Measurements from ENCODE around the gene C16orf89.
"Not testable (repeated sequence)": the region's sequence is repeated elsewhere in the genome, so short reads cannot be mapped to it uniquely, and the experiment has no call there.

Gene C16orf89

DNA sequence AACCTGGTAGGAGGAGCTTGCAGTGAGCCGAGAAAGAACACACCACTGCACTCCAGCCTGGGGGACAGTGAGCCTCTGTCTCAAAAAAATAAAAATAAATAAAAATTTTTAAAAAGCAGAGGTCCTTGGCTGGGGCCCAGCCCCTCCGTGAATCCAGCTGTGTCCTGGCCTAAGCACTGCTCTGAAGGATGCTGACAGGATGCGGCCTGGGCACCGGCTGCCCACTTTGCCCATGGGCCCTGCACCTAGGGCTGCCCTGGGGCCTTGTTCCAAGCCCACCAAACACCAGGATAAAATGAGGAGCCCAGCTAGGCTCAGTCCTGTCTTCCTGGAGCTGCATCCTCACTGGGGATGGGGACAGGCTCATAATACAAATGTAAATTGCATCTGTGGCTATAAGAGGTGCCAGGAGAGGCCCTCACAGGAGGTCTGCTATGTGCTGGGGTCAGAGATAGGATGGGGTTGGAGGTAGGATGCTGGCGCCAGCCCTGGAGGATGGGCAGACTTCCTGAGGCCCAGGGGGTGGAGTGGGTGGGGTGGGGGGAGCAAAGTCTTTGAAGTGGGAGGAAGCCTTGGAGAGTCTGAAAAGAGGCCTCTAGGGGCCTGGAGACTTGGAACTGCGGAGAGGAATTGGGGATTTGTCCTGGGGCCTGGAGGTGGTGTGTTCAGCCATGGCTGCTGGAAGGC, 6.2 kb downstream of the C16orf89 start:
- DNase-seq: no peak

DNA sequence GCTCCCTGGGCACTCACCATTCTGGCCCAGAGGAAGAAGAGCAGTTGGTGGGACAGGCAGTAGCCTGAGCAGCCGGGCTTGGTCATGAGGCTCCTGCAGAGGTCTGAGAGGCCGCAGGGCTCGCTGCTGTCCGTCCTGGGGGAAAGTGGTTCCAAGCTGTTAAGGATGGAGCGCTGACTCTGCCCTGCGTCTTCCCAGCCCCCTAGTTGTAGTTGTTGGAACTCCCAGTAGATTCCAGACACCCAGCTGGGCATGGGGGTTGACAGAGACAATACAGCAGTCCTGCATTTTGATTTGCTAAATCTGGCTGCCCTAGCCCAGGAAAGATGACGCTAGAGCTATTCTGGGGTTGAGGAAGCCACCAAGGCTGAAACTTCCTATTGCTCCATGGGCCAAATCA, 7.3 kb downstream of the C16orf89 start:
- no peak for DNase-seq

DNA sequence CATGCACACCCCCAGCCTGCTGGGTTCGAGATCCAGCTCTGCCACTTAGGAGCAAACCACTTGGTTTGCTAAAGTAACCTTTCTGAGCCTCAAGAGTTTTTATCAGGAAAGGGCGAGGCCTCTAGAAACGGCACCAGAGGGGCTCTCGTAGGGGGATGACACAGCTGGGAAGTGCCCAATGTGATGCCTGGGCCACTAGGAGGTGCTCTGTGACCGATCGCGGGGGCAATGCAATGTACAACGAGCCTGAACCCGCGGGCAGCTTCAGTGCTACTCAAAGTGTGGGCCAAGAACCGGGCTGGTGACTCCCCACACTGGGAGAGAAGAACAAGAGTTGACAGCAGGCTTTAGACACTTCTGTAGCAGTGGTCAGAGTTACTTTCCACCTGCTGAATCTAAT, 9.4 kb downstream of the C16orf89 start:
- peak in 1 of 3 experiments; percentile 3 for DNase-seq

DNA sequence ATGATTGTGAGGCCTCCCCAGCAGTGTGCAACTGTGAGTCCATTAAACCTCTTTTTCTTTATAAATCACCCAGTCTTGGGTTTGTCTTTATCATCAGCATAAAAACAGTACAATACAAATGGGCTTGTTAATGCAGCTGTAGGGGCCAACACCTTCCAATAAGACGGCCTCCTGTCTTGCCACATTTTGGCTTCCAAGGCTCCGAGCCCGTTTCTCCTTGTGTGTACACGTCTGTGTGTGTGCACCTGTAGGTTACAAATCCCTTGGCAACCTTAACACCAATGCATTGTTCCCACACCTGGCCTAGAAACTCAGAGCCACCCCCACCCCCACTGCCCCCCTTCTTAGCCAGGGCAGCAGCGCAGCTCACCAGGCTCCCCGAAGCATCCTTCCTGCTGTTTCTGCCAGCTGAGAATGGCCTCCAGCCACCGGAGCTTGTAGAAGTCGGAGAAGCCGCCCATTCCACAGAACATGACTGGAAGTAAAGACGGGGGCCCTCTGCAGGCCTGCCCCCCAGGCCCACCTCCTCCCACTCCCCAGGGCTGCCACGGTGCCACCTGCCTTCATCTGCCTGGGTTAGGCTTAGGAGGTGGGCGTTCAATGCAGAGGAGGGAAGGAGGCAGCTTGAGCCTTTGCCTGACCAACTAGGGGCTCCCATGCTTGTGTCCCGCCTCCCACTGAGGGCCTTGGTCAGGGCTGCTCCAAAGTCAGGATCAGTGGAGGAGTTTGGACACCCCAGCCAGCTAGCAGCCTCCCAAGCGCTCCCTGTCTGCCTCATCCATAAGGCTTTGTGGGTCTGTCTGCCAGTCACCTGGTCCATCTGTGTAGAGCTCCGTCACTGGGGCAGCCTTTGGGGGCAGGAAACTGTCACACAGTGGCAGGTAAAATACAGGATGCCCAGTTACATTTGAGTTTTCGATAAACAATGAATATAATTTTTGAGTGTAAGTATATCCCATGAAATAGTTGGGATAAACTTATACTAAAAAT, 10.6 kb downstream of the C16orf89 start:
- no peak for DNase-seq

DNA sequence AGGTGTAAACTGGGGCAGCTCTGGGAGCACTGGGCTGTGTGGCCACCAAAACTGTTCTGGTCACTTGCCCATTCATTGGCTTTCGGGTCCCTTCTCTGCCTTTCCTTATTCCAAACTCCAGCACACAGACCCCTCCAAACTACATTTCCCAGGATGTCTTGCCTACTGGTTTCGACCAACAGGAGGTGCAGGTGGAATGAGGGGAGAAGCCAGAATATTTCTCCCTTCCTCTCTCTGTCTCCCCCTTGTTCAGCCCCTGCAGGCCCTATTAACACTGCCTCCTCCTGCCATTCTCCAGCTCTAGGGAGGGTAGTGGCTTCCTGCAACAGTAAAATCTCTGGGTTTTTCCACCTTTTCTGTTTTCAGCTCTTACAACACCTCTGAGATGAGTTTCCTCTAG, 18.8 kb downstream of the C16orf89 start:
- no peak for DNase-seq

DNA sequence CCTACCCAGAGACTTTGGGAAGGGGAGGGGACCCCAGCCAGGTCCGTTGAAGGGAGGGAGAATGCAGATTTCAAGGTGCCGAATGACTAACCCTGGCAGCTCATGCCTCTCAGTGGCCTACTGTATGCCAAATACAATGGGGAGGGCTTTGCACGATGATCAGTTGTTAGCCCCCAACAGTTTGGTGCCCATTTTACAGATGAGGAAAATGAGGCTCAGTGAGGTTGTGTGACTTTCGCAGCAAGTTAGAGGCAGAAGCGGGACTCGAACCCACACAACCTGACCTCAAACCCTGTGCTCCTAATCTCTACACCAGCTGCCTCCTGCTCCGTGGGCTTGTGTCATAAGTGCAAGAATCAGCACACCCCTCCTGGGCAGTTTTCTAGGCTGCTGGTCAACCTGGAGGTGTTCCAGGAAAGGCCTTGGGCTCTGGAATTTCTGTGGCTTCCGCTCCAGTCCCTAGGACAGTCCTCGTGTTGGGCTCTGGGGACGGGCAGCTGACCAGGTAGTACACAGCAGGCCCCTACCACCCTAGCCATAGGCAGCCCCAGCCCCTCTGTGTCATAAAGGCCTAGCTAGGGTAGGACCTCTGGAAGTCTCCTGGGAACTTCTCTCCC, 20.1 kb downstream of the C16orf89 start:
- no peak for DNase-seq

DNA sequence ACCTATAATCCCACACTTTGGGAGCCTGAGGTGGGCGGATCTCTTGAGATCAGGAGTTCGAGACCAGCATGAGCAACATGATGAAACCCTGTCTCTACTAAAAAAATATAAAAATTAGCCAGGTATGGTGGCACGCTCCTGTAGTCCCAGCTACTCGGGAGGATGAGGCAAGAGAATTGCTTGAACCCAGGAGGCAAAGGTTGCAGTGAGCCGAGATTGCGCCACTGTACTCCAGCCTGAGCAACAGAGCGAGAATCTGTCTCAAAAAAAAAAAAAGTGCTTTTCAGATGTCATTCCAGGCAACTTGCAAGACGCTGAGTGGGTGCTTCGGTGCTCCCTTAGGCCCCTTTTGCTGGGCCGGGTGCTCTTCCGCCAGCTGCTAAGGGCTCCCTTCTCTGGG, 21.2 kb downstream of the C16orf89 start:
- DNase-seq: not testable (repeated sequence)

DNA sequence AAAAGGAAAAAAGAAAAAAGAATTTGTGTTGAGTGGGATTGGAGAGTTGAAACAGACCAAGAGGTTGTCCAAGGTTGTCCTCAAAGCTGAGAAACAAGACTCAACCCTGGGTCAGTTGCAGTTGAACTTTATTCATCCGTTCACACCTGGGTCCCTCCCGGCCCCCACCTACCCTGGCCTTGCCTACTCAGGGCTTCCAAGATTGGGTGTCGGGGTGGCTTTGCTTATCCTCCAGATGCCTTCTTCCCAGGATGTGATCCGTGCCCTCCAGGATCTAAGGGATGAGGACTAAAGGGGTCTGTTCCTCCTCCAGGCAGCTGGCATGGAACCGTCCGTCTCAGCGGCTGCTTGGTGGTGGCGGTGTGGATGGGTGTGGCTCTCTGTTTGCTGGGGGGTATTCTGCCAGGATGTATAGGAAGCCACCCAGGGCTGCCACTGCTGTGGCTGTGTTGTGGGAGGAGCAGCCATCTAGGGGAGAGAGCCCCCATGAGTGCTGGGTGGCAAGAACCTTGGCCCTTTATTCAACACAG, 21.7 kb downstream of the C16orf89 start:
- DNase-seq: no peak

DNA sequence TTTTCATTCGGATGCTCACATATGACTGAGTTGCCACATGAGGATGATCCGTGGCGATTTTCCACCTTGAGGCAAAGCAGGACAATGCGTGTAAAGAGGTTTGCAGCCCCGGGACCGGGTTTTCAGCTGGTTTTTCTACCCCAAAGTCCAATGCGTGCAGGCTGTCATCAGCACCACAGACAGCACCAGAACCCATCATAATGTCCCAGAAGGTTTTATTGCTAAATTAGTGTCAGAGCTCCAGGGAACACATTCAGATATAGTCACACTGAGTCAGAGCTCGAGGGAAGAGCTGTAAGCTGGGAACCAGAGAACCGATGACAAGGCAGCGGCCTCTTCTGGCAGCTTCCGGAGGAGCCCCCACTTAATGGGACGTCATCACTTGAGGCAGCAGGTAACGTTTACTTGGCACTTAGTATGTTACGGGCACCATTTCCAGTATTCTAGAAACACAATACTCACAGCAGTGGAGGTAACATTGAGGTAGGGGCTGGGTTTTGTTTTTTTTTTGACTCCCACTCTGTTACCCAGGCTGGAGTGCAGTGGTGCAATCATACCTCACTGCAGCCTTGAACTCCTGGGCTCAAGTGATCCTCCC, 23.1 kb downstream of the C16orf89 start:
- DNase-seq: no peak

DNA sequence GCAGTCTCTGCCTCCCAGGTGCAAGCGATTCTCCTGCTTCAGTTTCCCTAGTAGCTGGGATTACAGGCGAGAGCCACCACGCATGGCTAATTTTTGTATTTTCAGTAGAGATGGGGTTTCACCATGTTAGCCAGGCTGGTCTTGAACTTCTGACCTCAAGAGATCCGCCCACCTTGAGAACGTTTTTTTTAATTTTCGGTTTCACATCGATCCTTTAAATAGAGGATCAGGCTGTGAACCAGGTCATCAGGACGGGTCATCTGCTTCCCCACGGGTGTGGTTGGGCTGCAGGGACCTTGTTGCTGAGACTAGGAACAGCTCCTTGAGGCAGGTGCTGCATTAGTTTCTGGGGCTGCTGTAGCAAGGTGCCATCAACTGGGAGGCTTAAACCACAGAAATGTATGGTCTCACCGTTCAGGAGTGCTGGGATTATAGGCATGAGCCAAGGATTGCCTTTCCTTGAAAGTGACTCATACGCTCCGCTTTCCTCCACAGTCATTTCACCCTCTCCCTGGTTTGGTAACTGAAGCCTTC, 24.1 kb downstream of the C16orf89 start:
- no peak for DNase-seq

DNA sequence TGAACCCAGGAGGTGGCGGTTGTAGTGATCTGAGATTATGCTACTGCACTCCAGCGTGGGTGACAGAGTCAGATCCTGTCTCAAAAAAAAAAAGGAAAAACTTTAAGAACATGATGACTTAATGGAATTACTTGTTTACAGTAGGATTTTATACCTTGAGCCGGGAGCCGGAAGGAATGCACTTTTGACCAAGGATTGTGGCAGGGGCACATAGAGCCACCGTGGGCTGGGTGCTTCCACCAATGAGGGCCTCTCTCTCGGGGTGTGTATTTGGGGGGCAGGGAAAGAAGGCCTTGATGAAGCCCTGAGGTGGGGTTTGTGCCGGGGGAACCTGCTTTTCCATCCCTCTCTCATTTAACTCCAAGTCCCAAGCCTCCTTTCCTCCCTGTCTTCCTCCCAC, 25.3 kb downstream of the C16orf89 start:
- DNase-seq: no peak

DNA sequence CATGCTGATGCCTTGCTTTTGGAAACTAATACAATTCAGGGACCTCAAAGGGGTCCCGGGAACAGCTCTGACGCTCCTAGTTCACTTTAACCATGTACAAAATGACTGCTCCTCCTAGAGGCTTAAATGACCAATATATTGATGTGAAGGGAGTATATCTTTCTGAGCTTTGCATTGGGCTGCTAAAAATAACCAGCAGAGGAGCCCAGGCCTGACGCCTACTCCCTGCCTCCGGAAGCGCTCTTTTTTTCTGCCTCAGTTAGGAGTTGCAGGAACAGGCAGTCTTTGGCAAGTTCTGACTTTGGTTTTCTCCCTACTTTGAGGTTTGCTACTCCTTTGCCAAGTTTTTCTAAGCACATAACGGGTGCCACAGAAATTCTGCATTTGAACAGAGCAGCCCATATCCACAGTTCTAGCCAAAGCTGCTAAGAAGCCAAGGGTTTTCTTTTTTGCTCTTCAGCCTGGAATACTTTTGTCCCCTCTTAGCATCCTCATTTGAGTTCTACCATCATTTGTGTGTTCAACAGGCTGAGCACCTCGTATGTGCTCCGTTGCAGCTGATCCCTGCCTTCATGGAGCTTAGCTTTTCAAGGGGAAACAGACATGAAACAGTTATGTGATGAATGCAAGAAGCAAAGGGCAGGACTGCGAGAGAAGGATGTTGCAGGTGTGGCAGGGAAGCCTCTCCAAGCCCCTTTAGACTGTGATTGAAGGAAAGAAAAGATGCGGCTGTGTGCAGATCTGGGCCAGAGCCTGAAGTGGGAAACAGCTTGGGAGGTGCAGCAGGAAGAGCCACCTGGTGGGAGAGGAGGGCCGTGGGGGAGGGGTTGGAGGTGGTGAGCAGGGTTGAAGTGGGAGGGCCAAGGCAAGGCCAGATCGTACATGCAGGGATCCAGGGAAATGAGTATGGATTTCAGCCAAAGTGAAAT, 29.3 kb downstream of the C16orf89 start:
- peak in 1 of 3 experiments; percentile 8 for DNase-seq

DNA sequence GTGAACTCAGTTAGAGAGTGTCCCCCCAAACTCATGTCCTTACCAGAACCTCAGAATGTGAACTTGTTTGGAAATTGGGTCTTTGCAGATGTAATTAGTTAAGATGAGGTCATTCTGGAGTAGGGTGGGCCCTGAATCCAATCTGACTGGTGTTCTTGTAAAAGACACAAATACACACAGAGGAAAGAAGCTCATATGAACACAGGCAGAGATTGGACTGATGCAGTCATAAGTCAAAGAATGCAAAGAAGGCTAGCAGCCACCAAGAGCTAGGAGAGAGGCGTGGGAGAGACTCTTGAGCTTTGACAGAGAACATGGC, 29.9 kb downstream of the C16orf89 start:
- no peak for DNase-seq

DNA sequence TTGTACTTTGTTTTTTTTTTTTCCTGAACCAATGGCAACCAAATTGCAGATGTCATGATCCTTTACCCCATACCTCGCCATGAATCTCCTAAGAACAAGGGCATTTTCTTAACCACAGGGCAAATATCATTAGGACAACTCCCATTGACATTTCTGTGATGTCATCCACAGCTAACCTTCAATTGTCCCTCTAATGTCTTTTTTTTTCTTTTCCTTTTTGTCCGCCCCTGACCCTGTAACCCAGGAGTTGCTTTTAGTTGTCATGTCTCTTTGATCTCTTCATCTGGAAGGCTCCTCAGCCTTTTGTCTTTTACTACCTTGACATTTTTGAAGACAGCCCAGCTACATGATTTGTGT, 31.6 kb downstream of the C16orf89 start:
- DNase-seq: no peak

DNA sequence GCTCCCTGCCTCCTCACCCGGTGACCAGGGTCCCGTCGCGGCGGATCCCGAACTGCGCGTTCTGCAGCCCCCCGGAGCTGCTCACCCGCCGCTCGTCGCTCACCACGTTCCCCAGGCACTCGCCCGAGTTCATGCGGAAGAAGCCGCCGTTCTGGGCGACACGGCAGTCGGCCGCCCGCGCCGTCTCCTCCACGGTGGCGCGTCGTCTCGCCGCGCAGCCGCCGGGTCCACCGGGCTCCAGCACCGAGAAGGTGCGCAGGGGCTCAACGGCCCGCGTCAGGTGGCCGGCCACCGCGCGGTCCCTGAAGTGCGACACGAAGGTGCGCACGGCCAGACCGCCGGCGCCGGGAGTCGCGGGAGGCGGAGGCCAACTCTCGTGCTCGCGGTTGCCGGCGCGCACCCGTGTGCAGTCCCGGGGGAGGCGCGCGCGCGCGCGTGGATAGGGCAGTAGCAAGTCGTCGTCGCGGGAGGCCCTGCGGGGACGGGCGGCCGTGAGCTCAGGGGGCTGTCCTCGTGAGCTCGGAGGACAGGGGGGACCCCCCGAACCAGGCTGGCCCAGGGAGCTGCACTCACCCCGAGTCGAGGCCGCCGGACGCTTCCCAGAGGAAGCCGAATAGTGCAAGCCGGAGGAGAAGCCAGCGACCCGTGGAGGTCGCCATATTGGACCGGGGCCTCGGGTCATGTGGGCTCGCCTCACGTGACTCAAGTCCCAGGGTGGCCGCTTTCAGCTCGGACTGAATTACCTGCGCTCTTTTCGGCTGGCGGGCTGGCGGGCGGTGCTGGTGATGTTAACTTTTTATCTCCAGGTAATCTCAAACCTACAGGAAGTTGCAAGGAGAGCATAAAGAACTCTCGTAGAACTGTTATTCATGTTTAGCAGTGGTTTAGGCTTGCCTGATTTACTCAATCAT, 32.2 kb downstream of the C16orf89 start, which contains the start of gene NAGPA:
Gene NAGPA, minus strand, starts transcription at position 680 of the 911 bp plus-strand sequence. Its CDS starts 21 bp downstream, at position 659.
- DNase-seq: peak; percentile 71 to 86 (median 85)

DNA sequence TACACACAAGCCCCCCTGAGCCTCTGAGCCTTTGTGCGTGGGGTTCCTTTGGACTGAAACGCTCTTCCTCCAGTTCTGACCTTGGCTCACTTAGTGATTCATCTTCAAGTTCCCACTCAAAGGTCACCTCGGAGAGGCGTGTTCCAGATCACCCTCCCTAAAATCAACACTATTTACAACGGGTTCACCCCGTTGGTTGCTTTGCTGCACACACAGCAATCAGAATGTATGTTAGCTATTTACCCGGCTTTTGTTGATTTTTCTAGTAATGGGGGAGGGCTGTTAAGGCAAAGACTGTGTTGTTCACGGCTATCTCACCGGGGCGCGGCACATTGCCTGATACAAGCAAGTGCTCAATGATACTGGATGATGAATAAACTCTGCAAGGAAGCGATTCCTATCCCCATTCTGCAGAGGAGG, 33.0 kb downstream of the C16orf89 start:
- peak in 1 of 3 experiments; percentile 29 for DNase-seq

DNA sequence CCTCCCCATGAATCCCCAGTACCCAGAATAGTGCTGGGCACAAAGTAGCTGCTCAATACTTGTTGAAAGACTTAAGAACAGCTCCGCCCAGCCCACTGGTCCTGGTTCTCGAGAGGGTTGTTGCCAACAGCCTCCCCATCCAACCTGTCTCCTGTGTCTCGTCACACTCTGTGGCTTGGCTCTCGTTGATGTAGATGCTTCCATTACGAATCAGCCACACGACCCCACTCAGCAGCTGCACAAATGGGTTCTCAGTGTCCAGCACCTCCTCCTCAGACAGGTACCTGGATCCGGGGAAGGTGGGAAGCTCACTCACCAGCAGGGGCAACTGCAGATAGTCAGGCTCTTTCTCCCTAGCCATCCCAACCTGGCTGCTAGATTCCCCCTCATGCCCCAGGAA, 34.2 kb downstream of the C16orf89 start:
- DNase-seq: no peak

DNA sequence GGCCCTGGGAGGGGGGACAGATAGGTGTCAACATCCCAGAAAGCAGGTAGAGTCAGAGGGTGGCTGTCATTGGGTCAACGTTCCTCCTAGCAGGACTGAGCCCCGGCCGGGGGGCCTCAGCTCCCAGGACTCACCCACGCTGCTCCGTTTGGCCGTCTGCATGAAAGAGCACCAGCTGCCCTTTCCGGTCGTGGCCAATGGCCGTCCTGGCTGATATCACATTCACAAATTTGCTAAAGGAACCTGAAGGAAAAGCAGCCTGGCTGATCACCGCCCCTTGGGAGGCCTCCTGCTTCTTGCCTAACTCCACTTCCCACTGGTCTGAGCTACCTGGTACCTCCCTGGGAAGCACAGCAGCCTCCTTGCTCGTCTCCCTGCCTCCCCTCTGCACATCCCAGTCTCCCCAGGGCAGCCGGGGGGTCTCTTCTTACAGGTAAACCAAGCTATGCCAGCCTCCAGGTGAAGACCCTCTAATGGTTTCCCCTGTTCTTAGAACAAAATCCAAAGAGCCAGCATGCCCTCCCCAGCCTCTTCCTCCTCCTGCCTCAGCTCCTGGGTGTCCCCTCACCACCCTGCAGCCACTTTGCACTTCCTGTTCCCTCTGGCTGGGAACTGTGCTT, 35.4 kb downstream of the C16orf89 start:
- no peak for DNase-seq

DNA sequence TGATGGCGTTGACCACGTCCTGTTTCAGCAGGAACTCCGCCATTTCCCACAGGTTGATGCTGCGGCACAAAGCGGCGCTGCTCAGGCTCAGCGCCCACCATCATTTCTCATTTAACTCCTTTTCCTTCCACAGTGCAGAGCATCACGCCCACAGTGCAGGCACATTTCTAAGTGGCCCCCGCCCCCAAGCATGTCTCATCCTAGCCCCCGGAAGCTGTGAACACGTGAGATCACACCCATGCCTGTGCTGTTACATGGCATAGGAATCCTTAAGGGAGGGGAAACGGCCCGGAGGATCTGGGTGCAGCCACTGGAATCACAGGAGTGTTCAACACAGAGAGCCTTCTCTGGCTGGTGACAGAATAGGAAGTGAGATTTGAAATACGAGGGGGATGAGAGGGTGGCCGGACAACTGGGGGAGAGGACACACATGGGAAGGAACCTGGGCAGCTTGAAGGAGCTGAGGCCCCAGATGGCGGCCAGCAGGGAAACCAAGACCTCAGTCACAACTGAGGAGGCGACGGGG, 36.7 kb downstream of the C16orf89 start:
- DNase-seq: no peak
